Thoracic aorta (tissue), 2 donors: Measurements from ENCODE around the gene COTL1. TPM values are rescaled to one million over a fixed set of nuclear protein-coding genes. Genes with fewer than 3 reads are reported as not detected.
A peak's percentile ranks its signal among the peaks of the same experiment; 100 is the strongest.

ENCODE experiments used
- ATAC-seq: fragments of 150-250 bp; one replicate; pipeline ENCODE4 v1.8.0; 2017; ENCODE audit warnings: low read depth; ENCODE audit not compliant: insufficient number of reproducible peaks, low FRiP score
- DNase-seq: peaks from one replicate; pipeline ENCODE4 v3.0.0-alpha.2; 2020; ENCODE audit warnings: low spot score
- H3K27ac ChIP-seq, 2 donors: fragments of 200-600 bp; sonication (generic); 1 replicate in 1 of 2; 2 replicates in 1 of 2; pipeline ENCODE4 v1.5.1; 2016; ENCODE audit warnings: mild to moderate bottlenecking in 2 of 2, moderate library complexity in 2 of 2
- H3K27me3 ChIP-seq: fragments of 200-600 bp; sonication (generic); replicated peaks from 2 replicates; pipeline ENCODE4 v1.6.0; 2016; ENCODE audit warnings: mild to moderate bottlenecking; ENCODE audit not compliant: insufficient read depth
- H3K36me3 ChIP-seq: fragments of 200-600 bp; sonication (generic); one replicate; pipeline ENCODE4 v1.5.1; 2016
- H3K4me1 ChIP-seq, 2 donors: fragments of 200-600 bp; sonication (generic); 1 replicate in 1 of 2; 2 replicates in 1 of 2; pipeline versions ENCODE4 v1.5.1 to v1.6.0; 2016; ENCODE audit warnings: low read depth in 2 of 2, mild to moderate bottlenecking in 1 of 2; ENCODE audit not compliant: control insufficient read depth in 1 of 2
- H3K4me3 ChIP-seq: fragments of 200-600 bp; sonication (generic); 2 replicates; pipeline ENCODE4 v1.5.1; 2016; ENCODE audit warnings: mild to moderate bottlenecking
- H3K9me3 ChIP-seq: fragments of 200-600 bp; sonication (generic); 2 replicates; pipeline ENCODE4 v1.5.1; 2016
- total RNA-seq, 2 donors: library from RNA; depleted of rRNA; stranded (reverse); fragments of >200 nt; gene quantifications; one replicate each; pipeline versions ENCODE4 v1.1.0 to v1.2.3, GENCODE V29; 2016
- TF ChIP-seq, protein P1 (sequence below): fragments of 200-600 bp; sonication (generic); IDR thresholded peaks from one replicate; pipeline ENCODE4 v1.5.1; 2019; ENCODE audit warnings: antibody characterized with exemption

COTL1 gene
- total RNA-seq, 2 donors from 2014 or later: 32.0 to 46.8 TPM

DNA sequence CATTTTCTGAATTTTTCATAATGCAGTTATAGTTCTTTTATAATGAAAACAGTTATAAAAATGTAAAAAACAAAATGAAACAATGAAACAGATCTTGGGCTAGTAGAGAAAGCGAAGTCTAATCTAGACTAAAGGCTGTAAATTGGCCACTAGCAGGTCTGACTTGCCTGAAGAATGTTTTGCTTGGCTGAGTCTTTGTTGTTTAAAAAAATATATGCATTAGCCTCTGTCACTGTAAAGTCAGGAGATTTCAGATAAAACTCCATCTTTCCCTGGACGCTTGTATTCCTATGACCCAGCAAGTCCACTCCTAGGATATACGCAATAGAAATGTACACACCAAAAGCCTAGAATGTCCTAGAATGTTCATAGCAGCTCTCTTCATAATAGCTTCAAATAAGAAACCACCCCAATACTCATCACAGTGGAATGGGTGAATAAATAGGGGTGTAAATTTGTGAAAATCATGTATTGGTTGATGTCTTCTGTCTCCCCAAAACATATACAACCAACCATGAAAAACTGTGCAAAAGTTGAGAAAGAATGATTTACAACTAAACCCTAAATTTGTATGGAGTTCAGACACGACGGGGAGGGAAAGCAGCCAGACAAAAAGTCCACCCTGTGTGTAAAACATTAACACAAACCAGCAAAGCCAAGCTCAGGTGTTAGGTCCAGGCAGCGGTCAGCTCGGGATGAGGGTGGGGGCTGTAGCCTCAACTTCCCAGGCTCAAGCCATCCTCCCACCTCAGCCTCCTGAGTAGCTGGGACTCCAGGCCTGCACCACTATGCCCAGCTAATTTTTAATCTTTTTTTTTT, 75.7 kb downstream of the COTL1 start:
- H3K36me3 ChIP-seq: no peaks in the 10 kb centered on the region
- no peaks in the 10 kb centered on the region for H3K9me3 ChIP-seq
- ATAC-seq (no peak), DNase-seq (no peak)
- H3K27me3 ChIP-seq: no peaks in the 10 kb centered on the region
- H3K4me1 ChIP-seq: peaks cover 8 to 17% of the 10 kb centered on the region in 2 donors
- TF ChIP-seq, protein P1, sequence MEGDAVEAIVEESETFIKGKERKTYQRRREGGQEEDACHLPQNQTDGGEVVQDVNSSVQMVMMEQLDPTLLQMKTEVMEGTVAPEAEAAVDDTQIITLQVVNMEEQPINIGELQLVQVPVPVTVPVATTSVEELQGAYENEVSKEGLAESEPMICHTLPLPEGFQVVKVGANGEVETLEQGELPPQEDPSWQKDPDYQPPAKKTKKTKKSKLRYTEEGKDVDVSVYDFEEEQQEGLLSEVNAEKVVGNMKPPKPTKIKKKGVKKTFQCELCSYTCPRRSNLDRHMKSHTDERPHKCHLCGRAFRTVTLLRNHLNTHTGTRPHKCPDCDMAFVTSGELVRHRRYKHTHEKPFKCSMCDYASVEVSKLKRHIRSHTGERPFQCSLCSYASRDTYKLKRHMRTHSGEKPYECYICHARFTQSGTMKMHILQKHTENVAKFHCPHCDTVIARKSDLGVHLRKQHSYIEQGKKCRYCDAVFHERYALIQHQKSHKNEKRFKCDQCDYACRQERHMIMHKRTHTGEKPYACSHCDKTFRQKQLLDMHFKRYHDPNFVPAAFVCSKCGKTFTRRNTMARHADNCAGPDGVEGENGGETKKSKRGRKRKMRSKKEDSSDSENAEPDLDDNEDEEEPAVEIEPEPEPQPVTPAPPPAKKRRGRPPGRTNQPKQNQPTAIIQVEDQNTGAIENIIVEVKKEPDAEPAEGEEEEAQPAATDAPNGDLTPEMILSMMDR: no peak
- H3K4me3 ChIP-seq: peak overlapping the region; percentile 29
- no peak overlapping the region for H3K27ac ChIP-seq

DNA sequence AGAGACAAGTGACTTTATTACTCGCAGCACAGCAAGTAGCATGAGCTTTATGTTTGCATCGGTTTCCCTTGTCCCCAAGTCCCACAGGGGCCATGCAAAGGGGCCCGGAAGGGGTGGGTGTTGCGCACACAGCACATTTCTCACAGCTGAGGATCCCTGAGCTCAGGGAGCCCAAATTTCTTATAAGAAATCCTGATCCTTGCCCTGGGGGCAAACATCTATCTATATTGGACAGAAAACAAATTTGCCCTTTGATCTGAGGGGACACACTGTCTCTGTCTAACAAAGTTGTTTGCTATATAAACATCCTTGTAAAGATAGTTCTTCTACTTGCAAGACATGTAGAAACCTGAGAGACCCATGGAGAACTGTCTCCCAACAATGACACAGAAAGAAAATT, 77.7 kb downstream of the COTL1 start:
- DNase-seq (no peak), ATAC-seq (no peak)
- Histone ChIP-seq H3K4me3 (no peak overlapping the region), H3K36me3 (no peaks in the 10 kb centered on the region), H3K4me1 (peaks cover 8 to 17% of the 10 kb centered on the region in 2 donors), H3K9me3 (no peaks in the 10 kb centered on the region), H3K27ac (no peak overlapping the region), H3K27me3 (no peaks in the 10 kb centered on the region)
- TF ChIP-seq, protein P1: no peak

DNA sequence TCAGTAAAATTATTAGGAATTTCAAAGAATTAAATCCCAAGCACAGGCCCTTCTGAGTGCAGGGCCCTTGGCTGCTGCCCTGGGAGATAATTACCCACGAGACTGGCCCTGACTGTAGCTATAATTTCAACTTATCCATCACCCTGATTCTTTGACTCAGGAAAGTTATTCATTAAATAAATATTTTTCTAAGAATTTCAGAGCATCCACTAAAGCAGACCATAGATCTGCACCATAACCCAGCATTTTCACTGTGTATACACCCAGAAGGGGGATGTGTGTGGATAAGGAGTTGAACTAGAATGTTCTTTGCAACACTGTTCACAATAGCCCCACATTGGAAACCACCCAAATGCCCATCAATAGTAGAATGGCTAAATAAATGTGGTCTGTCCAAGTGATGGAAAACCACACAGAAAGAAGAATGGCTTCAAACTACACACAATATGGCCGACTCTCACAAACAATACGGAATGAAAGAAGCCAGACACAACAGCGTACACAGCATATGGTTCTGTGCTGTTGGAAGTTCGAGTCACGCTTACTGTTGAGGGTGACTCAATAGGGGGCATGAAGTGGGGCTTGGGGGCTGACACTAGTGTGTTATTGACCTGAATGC, 79.5 kb downstream of the COTL1 start:
- Histone ChIP-seq H3K27me3 (no peaks in the 10 kb centered on the region), H3K4me3 (no peak overlapping the region), H3K4me1 (peaks cover 8 to 17% of the 10 kb centered on the region in 2 donors), H3K36me3 (no peaks in the 10 kb centered on the region), H3K9me3 (no peaks in the 10 kb centered on the region), H3K27ac (no peak overlapping the region)
- DNase-seq (no peak), ATAC-seq (no peak)
- TF ChIP-seq, protein P1: no peak

DNA sequence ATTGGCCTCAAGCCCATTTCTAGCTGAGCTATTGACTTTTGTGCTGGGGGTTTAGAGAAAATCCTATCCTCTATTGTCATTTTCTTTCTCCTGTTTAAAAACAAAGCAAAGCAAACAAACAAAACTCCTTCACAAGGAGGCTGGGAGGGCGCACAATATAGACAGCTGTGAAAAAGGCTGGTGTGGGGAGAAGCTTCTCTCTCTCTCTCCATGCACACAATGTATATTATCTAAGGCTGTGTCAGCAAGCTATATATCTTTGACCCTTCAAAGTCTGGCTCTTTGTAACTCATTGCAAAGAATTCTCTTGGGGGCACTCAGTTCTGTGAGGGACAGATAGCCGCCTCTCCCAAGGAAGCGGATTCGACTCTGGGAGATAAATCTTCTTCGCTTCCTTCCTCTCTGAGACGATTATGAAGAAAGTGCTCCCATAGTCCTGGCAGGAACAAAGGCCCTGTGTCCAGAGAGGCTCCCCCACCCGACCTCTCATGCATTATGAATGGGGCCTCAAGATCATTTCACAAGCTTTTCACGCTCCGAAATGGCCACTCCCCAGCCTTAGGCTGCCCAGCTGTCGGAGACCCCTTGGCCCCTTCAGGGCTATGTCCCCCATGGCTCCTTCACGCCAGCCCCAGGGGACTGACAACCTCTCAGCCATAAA, 80.3 kb downstream of the COTL1 start:
- no peaks in the 10 kb centered on the region for H3K36me3 ChIP-seq
- no peaks in the 10 kb centered on the region for H3K27me3 ChIP-seq
- H3K9me3 ChIP-seq: no peaks in the 10 kb centered on the region
- H3K27ac ChIP-seq: no peak overlapping the region
- DNase-seq (no peak), ATAC-seq (no peak)
- TF ChIP-seq, protein P1: no peak
- H3K4me1 ChIP-seq: peaks cover 8 to 24% of the 10 kb centered on the region in 2 donors
- no peak overlapping the region for H3K4me3 ChIP-seq

DNA sequence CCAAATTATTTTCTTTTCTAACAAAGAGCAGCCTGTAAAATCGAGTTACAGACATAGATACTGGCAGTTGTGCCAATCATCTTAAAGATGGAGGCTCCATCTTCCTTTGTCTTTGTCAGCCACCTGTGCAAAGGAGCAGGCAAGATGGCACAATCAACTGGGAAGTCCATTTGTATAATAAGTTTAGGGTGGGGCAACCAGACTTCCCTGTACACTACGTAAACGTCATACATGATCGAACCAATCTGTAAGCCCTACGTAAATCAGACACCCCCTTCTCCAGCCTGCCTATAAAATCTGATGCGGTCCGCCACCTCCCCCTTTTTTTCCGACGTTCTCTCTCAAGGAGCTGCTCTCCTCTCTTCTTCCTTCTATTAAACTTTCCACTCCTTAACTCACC, 82.0 kb downstream of the COTL1 start:
- TF ChIP-seq, protein P1: no peak
- Histone ChIP-seq H3K4me3 (no peak overlapping the region), H3K36me3 (no peaks in the 10 kb centered on the region), H3K27ac (no peak overlapping the region), H3K4me1 (peaks cover 7 to 25% of the 10 kb centered on the region in 2 donors), H3K27me3 (no peaks in the 10 kb centered on the region), H3K9me3 (no peaks in the 10 kb centered on the region)
- ATAC-seq (no peak), DNase-seq (no peak)
